GM18505 (cell line): ENCODE results near the gene TOP1.

Experiments used
- ATAC-seq: cut with Tn5 transposase; IDR thresholded peaks from one replicate; pipeline ENCODE4 v1.9.1; 2021; ENCODE audit not compliant: unreplicated experiment
- POLR2A ChIP-seq: IDR thresholded peaks from 4 replicates; pipeline ENCODE4 v1.6.1; 2011; ENCODE audit warnings: borderline replicate concordance; ENCODE audit not compliant: insufficient read depth, insufficient read length; ENCODE audit errors: extremely low read depth

Gene TOP1

DNA sequence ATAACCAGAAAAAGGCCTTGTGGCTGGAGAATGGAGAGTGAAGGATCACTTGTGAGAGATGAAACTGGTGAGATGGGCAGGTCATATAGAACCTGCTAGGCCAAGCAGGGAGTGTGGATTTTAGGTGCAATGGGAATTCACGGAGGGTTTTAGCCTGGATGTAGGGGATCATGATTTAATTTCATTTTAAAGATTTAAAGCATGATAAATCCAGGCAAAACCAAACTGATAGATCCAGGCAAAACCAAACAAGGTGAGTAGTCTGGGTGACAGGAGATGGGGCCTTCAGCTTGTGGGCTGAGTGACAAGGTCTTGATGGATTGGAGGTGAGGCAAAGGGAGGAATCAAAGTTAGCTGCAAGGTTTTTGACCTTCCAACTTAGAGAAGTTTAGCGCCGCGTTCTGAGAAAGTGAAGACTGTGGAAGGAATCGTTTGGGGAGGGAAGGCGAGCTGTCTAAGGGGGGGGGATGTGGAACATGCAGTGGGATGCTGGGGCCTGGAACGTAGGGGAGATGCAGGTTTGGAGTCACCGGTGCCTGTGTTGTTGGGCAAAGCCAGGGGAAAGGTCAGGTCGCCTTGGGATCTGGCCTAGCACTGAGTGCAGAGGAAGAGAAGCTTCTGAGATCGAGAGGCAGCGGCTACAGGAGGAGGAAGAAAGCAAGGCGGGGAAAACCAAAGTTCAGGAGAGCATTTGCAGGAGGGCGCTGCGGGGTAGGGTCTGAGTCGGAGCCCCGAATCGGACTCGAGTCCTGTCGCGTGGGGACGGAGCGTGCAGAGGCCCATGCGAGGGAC is 107.5 kb downstream of the TOP1 start:
- TF ChIP-seq POLR2A = no peak
- no peak for ATAC-seq

DNA sequence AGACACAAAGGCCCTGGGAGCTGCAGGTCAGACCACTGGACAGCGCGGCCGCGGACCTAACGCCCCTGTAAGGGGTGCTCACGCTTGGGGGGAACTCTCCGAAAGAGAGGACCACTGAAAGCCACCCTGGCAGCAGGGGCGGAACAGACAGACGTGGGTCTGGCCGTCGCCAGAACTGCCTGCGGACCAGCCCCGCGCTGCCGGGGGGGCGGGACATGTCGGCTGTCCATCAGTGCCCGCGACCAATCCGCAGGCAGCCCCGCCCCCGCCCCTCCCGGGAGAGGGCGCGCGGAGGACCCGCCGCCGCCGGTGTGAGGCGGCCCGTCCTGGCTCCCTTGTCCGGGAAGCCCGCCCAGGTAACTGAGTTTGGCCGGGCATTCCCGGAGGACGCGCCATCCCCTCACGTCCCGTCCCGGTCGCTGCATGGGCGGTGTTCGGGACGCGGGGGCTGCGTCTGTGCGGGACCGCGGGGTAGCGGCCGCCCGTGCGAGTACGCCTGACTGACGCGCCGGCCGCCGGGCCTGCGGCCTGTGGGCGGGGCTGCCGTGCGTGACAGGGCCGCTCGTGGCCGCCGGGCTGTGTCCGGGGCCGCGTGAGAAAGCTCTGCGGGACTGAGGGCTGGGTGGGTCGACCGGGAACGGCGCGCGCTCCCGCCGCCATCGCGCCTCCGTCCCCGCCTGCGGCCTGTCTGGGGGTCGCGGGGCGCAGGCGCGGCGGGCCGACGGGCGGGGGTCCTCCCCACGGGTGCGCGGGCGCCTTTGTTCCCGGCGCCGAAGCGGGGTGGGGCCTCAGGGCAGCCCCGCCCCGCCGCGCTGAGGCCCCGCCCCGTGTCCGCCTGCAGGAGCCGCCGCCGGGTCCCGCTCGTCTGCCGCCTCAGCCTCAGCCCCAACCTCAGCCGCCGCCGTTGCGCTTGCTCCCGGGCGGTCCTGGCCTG is 108.3 kb downstream of the TOP1 start, which contains the start of gene PLCG1:
PLCG1 (plus strand) TSS at position 864 of the 934 bp plus-strand sequence. CDS start 99 bp downstream, outside the sequence.
- ATAC-seq = peak; percentile 57
- peak; percentile 60 for TF ChIP-seq POLR2A

DNA sequence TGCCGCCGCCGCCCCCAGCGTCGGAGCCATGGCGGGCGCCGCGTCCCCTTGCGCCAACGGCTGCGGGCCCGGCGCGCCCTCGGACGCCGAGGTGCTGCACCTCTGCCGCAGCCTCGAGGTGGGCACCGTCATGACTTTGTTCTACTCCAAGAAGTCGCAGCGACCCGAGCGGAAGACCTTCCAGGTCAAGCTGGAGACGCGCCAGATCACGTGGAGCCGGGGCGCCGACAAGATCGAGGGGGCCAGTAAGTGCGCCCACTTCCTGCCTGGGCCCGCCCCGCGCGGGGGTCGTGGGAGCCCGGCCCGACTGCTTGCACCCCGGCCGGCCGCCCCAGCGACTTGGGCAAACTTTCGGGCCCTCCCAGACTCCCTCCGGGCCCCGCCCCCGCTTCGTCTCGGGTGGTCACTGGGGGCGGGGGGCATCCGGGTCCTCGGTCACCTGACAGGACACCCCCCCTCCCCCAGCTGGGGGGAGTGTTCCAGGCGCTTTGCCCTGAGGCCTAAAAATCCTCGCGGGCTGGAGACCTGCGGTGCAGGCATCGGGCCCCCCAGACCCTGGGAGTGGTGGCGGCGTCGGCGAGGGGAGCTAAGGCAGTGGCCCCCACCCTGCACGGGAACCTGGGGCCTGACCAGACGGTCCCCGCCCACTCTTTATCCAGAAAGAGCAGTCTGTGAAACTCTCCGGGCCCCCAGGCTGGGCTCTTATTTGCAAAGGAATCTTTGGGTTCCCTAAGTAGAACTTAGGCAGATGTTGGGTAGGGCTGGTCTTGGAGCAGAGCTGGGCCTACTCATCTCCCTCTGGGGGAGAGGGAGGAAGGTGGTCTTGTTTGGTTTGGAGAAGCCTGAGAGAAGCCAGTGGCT is 109.2 kb downstream of the TOP1 start:
- no peak for TF ChIP-seq POLR2A
- ATAC-seq = peak; percentile 22

GRCh38 chr20:41138475-41139226 is 110.0 kb downstream of the TOP1 start:
- no peak for TF ChIP-seq POLR2A
- ATAC-seq = no peak

DNA sequence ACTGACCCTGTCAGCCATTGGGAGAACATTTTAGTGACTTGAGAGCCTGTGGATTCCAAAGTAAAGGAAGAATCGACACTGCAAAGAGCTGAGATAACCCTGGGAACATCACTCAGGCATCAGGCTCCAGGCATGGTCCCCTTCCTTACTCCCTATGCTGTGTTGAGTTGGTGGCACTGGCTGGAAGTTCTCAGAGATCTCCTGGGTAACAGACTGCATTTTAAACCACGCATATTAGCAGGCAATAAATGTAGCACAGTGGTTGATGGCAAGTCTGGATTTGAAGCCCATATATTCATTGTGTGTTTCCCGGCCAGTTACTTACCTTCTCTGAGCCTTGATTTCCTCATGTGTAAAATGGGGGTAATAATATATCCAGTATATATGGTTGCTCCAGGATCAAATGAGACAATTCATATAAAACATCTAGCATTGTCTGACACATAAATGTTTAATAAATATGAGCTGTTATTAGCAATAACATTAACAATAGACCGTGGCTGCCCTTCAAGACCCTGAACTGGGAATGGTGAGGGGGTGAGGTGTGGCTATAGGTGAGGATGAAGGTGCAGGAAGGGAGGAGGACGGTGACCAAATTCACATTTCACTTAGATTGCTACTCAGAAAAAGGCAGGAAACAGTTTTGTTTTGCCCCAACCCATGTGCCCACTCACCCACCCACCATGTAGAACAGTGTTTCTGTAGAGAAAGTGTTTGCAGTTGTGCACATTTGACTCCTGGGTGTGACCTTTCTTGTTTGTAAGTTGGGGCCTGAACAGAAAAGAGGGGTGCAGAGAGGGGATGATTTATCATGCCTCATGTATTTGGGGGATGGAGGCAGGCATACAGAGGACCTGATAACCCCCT is 110.8 kb downstream of the TOP1 start:
- no peak for TF ChIP-seq POLR2A
- ATAC-seq = no peak

DNA sequence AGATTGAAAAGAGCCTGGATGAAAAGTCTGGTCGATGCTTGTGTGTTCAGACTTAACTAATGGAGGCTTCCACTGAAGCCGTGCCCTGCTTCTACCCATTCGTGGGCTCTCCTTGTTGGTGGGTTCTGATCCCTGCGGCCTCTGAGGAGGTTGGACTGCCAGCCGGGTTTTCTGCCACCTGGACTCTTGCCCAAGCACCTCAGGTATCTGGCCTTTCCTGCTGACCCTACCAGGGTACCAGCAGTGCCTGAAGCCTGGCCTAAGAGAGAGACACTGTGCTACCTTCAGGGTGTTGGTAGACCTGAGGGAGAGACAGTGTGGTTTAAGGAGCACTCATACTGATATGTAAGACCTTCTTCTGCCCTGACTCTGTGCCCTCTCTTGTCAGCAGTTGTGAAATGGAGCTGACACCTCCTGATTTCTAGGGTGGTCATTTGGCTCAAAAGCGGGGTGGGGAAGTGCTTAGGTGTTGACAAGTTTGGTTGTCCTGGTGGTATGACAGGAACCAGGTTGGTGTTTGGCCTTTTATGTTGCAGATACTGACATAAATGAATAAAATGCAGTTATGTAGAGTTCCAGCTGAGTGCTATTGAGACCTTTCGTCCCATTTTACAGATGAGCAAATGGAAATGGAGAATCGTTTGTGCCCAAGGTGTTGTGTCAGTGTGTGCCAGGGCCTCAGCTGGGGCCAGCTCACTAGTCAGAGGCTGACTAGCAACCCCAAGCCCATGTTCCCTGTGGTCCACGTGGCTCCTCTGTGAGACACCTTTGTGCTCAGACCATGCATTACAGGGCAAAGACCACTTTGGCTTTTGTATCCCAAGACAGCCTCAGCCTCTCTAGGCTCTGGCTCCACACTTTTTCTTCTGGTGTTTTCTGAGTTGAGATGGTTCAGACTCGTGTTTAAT is 111.9 kb downstream of the TOP1 start:
- no peak for TF ChIP-seq POLR2A
- no peak for ATAC-seq

GRCh38 chr20:41141153-41141815 is 112.7 kb downstream of the TOP1 start:
- ATAC-seq = no peak
- no peak for TF ChIP-seq POLR2A

DNA sequence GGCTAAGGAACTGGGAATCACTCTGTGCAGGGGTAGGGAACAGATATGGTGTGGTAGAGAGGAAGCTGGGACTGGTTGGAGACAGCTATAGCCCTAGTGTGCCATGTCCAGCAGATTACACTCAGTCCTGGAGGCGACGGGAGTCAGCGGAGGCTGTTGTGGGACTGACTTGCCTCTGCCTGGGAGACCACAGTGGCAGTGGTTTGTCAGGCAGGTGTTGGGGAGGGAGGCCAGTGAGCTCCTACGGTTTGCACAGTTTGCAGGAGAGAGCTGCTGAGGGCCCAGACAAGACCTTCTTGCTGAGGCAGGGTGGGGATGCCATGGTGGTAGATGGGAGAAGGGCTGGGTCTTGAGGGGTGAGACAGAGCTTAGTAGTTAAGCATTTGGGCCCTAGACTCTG is 113.6 kb downstream of the TOP1 start:
- TF ChIP-seq POLR2A = no peak
- ATAC-seq = no peak

GRCh38 chr20:41142919-41143318 is 114.3 kb downstream of the TOP1 start:
- ATAC-seq = no peak
- no peak for TF ChIP-seq POLR2A

DNA sequence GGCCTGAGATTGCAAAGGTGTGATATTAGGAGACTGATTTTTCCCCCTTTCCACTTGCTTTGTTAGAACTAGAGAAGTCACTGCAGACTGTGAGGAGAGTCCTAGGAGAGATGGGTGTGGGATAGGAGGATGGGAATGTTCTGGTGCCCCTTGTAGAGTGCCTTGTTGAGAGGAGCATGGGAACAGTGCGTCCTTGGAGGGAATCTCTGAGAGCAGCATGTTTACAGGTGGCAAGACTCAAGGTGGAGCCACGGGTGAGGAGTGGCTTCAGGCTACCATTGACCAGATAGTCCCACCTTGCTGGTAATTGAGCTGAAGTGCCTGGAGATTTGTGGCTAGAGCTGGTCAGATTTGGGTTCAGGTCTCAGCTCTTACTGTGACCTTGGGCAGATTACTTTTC is 114.7 kb downstream of the TOP1 start:
- TF ChIP-seq POLR2A = no peak
- no peak for ATAC-seq

GRCh38 chr20:41145317-41145716 is 116.7 kb downstream of the TOP1 start:
- TF ChIP-seq POLR2A = no peak
- ATAC-seq = no peak
